Ishikawa (cell line): ENCODE results near the gene AP4B1.

Experiments
- CEBPB ChIP-seq: IDR thresholded peaks from 2 replicates; pipeline ENCODE4 v1.6.1; 2012
- CREB1 ChIP-seq: IDR thresholded peaks from 2 replicates; pipeline ENCODE4 v1.6.1; 2012; ENCODE audit warnings: low read depth
- EGR1 ChIP-seq: IDR thresholded peaks from 2 replicates; pipeline ENCODE4 v1.6.1; 2012
- EP300 ChIP-seq: IDR thresholded peaks from 2 replicates; pipeline ENCODE4 v1.6.1; 2012; ENCODE audit warnings: borderline replicate concordance
- FOXM1 ChIP-seq: IDR thresholded peaks from 2 replicates; pipeline ENCODE4 v1.6.1; 2012; ENCODE audit warnings: low read depth, borderline replicate concordance
- MAX ChIP-seq: IDR thresholded peaks from 2 replicates; pipeline ENCODE4 v1.6.1; 2012
- NFIC ChIP-seq: IDR thresholded peaks from 2 replicates; pipeline ENCODE4 v1.6.1; 2012
- RAD21 ChIP-seq: IDR thresholded peaks from 2 replicates; pipeline ENCODE4 v1.6.1; 2012; ENCODE audit warnings: low read depth
- REST ChIP-seq: IDR thresholded peaks from 2 replicates; pipeline ENCODE4 v1.6.1; 2012; ENCODE audit warnings: low read depth, mild to moderate bottlenecking
- TAF1 ChIP-seq: IDR thresholded peaks from 2 replicates; pipeline ENCODE4 v1.6.1; 2012; ENCODE audit warnings: low read depth, mild to moderate bottlenecking
- USF1 ChIP-seq: IDR thresholded peaks from 2 replicates; pipeline ENCODE4 v1.6.1; 2012
- YY1 ChIP-seq: IDR thresholded peaks from 2 replicates; pipeline ENCODE4 v1.6.1; 2012; ENCODE audit warnings: low read depth
- ZBTB7A ChIP-seq: IDR thresholded peaks from 2 replicates; pipeline ENCODE4 v1.6.1; 2012; ENCODE audit warnings: low read depth

- TF ChIP-seq TAF1 (no peak), CEBPB (no peak), YY1 (no peak), MAX (no peak), REST (no peak), FOXM1 (no peak), RAD21 (no peak), CREB1 (no peak), EGR1 (no peak), EP300 (no peak), ZBTB7A (no peak), USF1 (no peak), NFIC (no peak)
Measured at GRCh38 chr1:113943028-113943811, 38.6 kb upstream of the AP4B1 start.
